Keratinocyte (primary cell): ENCODE results near the gene PTPRN2. TPM values are rescaled to one million over a fixed set of nuclear protein-coding genes. Genes with fewer than 3 reads are reported as not detected.

ENCODE experiments used
- DNase-seq: peaks from one replicate; pipeline ENCODE4 v3.0.0-alpha.2; 2011; ENCODE audit warnings: low read depth, missing footprints, low spot score
- FAIRE-seq: peaks from 2 replicates; lab custom pipeline; 2011; peaks lifted over from hg19 to GRCh38; lab: Jason Lieb, UNC
- H2AFZ ChIP-seq: 2 replicates; pipeline ENCODE4 v1.6.0; 2012; ENCODE audit warnings: low read length, control low read depth, inconsistent platforms; ENCODE audit not compliant: control insufficient read depth
- H3K27ac ChIP-seq: 2 replicates; pipeline ENCODE4 v1.5.1; 2011; ENCODE audit warnings: low read length; ENCODE audit not compliant: control insufficient read depth, insufficient read depth
- H3K27me3 ChIP-seq: 3 replicates; pipeline ENCODE4 v1.6.0; 2011; ENCODE audit warnings: low read length; ENCODE audit not compliant: control insufficient read depth, insufficient read depth; ENCODE audit errors: extremely low read depth
- H3K36me3 ChIP-seq, 2 experiments: 2 replicates in 1 of 2; 3 replicates in 1 of 2; pipeline ENCODE4 v1.5.1; 2011; ENCODE audit warnings: low read length in 2 of 2, mild to moderate bottlenecking in 1 of 2; ENCODE audit not compliant: control insufficient read depth in 2 of 2, insufficient read depth in 2 of 2; ENCODE audit errors: extremely low read depth in 1 of 2
- H3K4me1 ChIP-seq: 3 replicates; pipeline ENCODE4 v1.5.1; 2011; ENCODE audit warnings: low read length; ENCODE audit not compliant: control insufficient read depth, insufficient read depth; ENCODE audit errors: extremely low read depth
- H3K4me2 ChIP-seq: 3 replicates; pipeline ENCODE4 v1.6.0; 2011; ENCODE audit warnings: low read depth, low read length; ENCODE audit not compliant: control insufficient read depth, insufficient read depth; ENCODE audit errors: extremely low read depth
- H3K4me3 ChIP-seq, 3 experiments: fragments of 200-600 bp in 1 of 3; sonication (generic) in 1 of 3; 2 replicates in 2 of 3; 3 replicates in 1 of 3; pipeline ENCODE4 v1.5.1; 2011 to 2016; ENCODE audit warnings: low read length in 3 of 3, mild to moderate bottlenecking in 3 of 3, control low read depth in 2 of 3, inconsistent platforms in 1 of 3, low read depth in 1 of 3, mixed read lengths in 1 of 3, mixed run types in 1 of 3, moderate library complexity in 1 of 3; ENCODE audit not compliant: control insufficient read depth in 2 of 3, insufficient read depth in 2 of 3; ENCODE audit errors: extremely low read depth in 1 of 3
- H3K79me2 ChIP-seq: 2 replicates; pipeline ENCODE4 v1.6.0; 2012; ENCODE audit warnings: low read length; ENCODE audit not compliant: control insufficient read depth, insufficient read depth
- H3K9ac ChIP-seq: 3 replicates; pipeline ENCODE4 v1.6.0; 2011; ENCODE audit warnings: low read length; ENCODE audit not compliant: control insufficient read depth, insufficient read depth; ENCODE audit errors: extremely low read depth
- H3K9me1 ChIP-seq: 3 replicates; pipeline ENCODE4 v1.6.0; 2011; ENCODE audit warnings: low read length; ENCODE audit not compliant: control insufficient read depth, insufficient read depth; ENCODE audit errors: extremely low read depth
- H3K9me3 ChIP-seq: 2 replicates; pipeline ENCODE4 v1.5.1; 2012; ENCODE audit warnings: low read depth, low read length; ENCODE audit not compliant: control insufficient read depth
- H4K20me1 ChIP-seq: 3 replicates; pipeline ENCODE4 v1.6.0; 2011; ENCODE audit warnings: low read length; ENCODE audit not compliant: control insufficient read depth, insufficient read depth; ENCODE audit errors: extremely low read depth
- CTCF ChIP-seq, 3 experiments: IDR thresholded peaks in 1 of 3; conservative IDR thresholded peaks in 1 of 3; optimal IDR thresholded peaks in 1 of 3; 2 replicates in 2 of 3; 3 replicates in 1 of 3; pipeline versions ENCODE3 to v1.5.1; 2011; ENCODE audit warnings: low read length in 3 of 3, mild to moderate bottlenecking in 3 of 3, moderate library complexity in 2 of 3, control low read depth in 1 of 3, inconsistent platforms in 1 of 3; ENCODE audit not compliant: insufficient read depth in 2 of 3; ENCODE audit errors: extremely low read depth in 1 of 3
- EZH2 ChIP-seq: IDR thresholded peaks from one replicate; pipeline ENCODE4 v1.6.1; 2012; ENCODE audit warnings: inconsistent platforms, mild to moderate bottlenecking, low read length, moderate library complexity
- dilution Hi-C: fragments of 300-500 bp; cut with MboI; formaldehyde crosslinking; loops from one replicate; pipeline ENCODE4 v1.7.0; 2020; ENCODE audit warnings: low sequenced_read_pairs; ENCODE audit not compliant: extremely low pct_ligation_motif_present
- polyA plus RNA-seq, 5 experiments: library from polyadenylated mRNA; depleted of rRNA in 3 of 5; stranded (reverse) in 3 of 5; stranded (forward) in 1 of 5; unstranded in 1 of 5; fragments of >200 nt; gene quantifications; 1 replicate in 1 of 5; 2 replicates in 3 of 5; 3 replicates in 1 of 5; pipeline versions ENCODE4 v1.2.1 to v1.2.3, GENCODE V29; 2011 to 2012; ENCODE audit warnings: missing spikeins in 2 of 5, low read depth in 1 of 5, low replicate concordance in 1 of 5

PTPRN2 gene
- polyA plus RNA-seq, 1 donor (not counting 4 experiments of a cell fraction or from before 2014, with no cell fraction given) = not detected

DNA sequence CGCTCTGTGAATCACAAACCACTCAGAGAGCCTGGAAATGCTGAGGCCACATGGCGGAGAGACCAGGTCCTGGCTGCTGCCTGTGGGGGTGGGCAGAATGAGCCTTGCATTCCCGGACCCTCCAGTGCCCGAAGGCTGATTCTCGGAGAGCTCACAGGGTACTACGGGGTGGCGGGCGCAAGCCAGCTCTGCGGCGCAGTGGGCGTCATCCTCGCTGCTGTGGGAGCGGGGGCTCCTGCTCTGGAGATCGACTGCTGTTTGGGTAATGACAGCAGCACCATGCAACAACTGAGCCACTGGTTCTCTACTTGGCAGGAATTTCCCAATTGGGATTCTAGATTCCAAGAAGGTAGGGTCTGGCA lies 108.0 kb downstream of the PTPRN2 start:
- Histone ChIP-seq H3K4me1 (no peaks in the 10 kb centered on the region), H3K4me3 (no peak overlapping the region), H3K27me3 (no peaks in the 10 kb centered on the region), H3K9me1 (no peaks in the 10 kb centered on the region), H3K9ac (no peak overlapping the region), H3K36me3 (no peaks in the 10 kb centered on the region), H3K4me2 (no peak overlapping the region), H3K9me3 (peaks cover 6% of the 10 kb centered on the region), H4K20me1 (no peaks in the 10 kb centered on the region), H3K79me2 (no peaks in the 10 kb centered on the region), H2AFZ (no peak overlapping the region), H3K27ac (no peak overlapping the region)
- DNase-seq (no peak), FAIRE-seq (no peak)
- TF ChIP-seq EZH2 = no peak
- dilution Hi-C loops = no loop called here

GRCh38 chr7:158479021-158479663 lies 108.5 kb downstream of the PTPRN2 start:
- Histone ChIP-seq H4K20me1 (no peaks in the 10 kb centered on the region), H3K9me3 (peaks cover 6% of the 10 kb centered on the region), H3K4me1 (no peaks in the 10 kb centered on the region), H3K27ac (no peak overlapping the region), H3K27me3 (no peaks in the 10 kb centered on the region), H3K4me2 (no peak overlapping the region), H3K36me3 (no peaks in the 10 kb centered on the region), H2AFZ (no peak overlapping the region), H3K4me3 (no peak overlapping the region), H3K79me2 (no peaks in the 10 kb centered on the region), H3K9me1 (no peaks in the 10 kb centered on the region), H3K9ac (no peak overlapping the region)
- dilution Hi-C loops = no loop called here
- no peak for TF ChIP-seq EZH2
- TF ChIP-seq CTCF (optimal IDR thresholded peaks at IDR 0.05 in 1 of 3, IDR thresholded peaks at IDR 0.05 in 1 of 3, conservative IDR thresholded peaks at IDR 0.05 in 1 of 3; ENCODE audit: extremely low read depth in 1 of 3, insufficient read depth in 2 of 3, low read length in 3 of 3) = no peak
- DNase-seq (no peak), FAIRE-seq (no peak)

DNA sequence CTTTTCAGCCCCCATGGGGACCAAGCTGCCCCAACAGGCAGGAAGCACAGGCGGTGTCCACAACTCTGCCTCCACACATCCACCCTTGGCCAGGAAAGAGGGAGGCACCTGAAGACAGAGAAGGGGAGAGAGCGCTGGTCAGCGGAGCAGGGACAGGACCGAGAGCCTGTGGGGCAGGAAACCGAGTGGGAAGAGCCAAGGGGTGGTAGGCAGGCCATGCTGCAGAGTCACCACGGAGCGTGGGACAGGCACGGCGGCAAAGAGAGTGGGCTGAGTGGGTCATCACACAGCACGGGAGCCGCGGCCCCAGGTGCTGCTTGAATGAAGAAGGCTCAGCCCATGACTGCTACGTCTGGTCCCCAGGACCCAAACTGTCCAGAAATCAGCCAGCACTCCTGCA lies 109.8 kb downstream of the PTPRN2 start:
- H3K27me3 ChIP-seq = no peaks in the 10 kb centered on the region
- H2AFZ ChIP-seq = no peak overlapping the region
- H3K9ac ChIP-seq = no peak overlapping the region
- no peak for FAIRE-seq
- peaks cover 6% of the 10 kb centered on the region for H3K9me3 ChIP-seq
- no peak for TF ChIP-seq CTCF (optimal IDR thresholded peaks at IDR 0.05 in 1 of 3, IDR thresholded peaks at IDR 0.05 in 1 of 3, conservative IDR thresholded peaks at IDR 0.05 in 1 of 3; ENCODE audit: extremely low read depth in 1 of 3, insufficient read depth in 2 of 3, low read length in 3 of 3)
- no peak for TF ChIP-seq EZH2
- H3K4me3 ChIP-seq = no peak overlapping the region
- H3K4me2 ChIP-seq = no peak overlapping the region
- no peaks in the 10 kb centered on the region for H4K20me1 ChIP-seq
- H3K9me1 ChIP-seq = no peaks in the 10 kb centered on the region
- DNase-seq = no peak
- H3K36me3 ChIP-seq = no peaks in the 10 kb centered on the region
- no peaks in the 10 kb centered on the region for H3K79me2 ChIP-seq
- H3K27ac ChIP-seq = no peak overlapping the region
- no peaks in the 10 kb centered on the region for H3K4me1 ChIP-seq
- dilution Hi-C loops = no loop called here
